GM21390 (cell line): ENCODE results near the gene CSNK1G2.

Experiments used
- ATAC-seq: cut with Tn5 transposase; IDR thresholded peaks from one replicate; pipeline ENCODE4 v1.9.1; 2021; ENCODE audit not compliant: unreplicated experiment

CSNK1G2 gene

GRCh38 chr19:1943661-1944087 lies 2.7 kb downstream of the CSNK1G2 start:
- ATAC-seq: no peak

- no peak for ATAC-seq
Observed at GRCh38 chr19:1944088-1944915, 3.3 kb downstream of the CSNK1G2 start.

GRCh38 chr19:1944916-1945561 lies 4.1 kb downstream of the CSNK1G2 start:
- no peak for ATAC-seq

GRCh38 chr19:1945899-1946298 lies 4.9 kb downstream of the CSNK1G2 start:
- no peak for ATAC-seq

- no peak for ATAC-seq
Observed at GRCh38 chr19:1947651-1948209, 6.8 kb downstream of the CSNK1G2 start.

DNA sequence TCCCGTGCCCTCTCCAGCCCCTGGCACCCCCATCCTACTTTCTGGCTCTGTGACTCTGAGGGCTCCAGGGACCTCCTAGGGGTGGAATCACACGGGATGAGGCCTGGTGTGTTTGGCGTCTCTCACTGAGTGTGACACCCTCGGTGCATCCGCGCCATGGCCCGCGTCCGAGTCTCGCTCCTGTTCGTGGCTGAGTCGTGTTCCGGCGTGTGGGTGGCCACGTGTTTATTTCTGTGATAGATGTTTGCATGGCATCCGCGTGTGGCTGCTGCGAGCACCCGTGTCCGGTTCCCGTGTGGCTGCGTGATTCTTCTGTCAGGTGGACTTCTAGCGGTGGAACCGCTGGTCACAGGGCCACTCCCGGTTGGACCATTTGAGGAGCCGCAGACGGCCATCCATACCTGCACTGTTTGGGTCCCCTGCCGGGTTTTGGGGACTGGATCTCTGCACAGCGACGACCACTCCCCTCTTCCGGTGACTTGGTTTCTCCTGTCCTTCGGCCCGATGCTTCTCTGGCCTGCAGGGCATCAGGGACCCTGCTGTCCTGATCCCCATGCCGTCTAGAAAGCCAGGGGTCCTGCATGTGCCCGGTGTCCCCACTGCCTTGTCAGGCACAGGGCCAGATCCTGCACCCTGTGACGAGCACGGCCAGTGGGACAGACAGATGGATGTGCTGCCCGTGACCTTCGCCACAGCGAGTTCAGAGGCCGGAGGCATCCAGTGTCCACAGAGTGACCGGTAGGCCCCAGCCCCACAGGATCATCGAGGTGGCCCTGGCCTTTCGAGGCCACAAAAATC lies 8.5 kb downstream of the CSNK1G2 start:
- no peak for ATAC-seq

GRCh38 chr19:1950640-1951039 lies 9.7 kb downstream of the CSNK1G2 start:
- ATAC-seq: no peak

- no peak for ATAC-seq
Observed at GRCh38 chr19:1952635-1953034, 11.7 kb downstream of the CSNK1G2 start.

GRCh38 chr19:1953037-1953436 lies 12.1 kb downstream of the CSNK1G2 start:
- ATAC-seq: no peak

DNA sequence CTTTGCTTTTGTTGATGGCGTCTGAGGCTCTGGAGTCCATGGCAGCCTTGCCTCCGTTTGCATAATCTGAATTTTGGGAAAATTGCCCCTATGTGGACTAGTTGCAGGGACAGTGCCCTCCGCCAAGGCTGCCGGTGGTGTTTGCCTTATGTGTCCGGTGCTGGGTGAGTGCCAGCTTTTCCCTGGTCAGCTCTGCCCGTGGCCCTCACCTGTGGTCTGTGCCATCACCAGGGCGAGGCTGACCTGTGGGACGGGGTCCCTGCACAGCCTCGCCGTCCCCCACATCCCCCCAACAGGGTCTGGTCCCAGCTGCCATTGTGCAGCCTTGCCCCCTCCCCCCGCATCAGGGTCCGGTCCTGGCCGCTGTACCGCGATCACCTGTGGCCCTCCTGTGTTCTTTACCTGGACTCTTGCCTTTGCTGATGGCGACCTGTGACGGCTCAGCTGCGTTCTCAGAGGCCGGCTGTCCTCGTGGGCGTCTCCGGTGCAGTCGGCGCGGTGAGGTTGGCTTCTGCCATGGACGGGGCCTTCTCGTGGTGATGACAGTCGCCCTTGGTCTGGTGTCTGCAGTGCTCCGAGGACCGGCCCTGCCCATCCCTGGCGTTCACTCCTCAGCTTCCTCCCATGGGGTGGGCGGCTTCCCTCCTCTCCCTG lies 12.6 kb downstream of the CSNK1G2 start:
- no peak for ATAC-seq

GRCh38 chr19:1954532-1954933 lies 13.6 kb downstream of the CSNK1G2 start:
- no peak for ATAC-seq

DNA sequence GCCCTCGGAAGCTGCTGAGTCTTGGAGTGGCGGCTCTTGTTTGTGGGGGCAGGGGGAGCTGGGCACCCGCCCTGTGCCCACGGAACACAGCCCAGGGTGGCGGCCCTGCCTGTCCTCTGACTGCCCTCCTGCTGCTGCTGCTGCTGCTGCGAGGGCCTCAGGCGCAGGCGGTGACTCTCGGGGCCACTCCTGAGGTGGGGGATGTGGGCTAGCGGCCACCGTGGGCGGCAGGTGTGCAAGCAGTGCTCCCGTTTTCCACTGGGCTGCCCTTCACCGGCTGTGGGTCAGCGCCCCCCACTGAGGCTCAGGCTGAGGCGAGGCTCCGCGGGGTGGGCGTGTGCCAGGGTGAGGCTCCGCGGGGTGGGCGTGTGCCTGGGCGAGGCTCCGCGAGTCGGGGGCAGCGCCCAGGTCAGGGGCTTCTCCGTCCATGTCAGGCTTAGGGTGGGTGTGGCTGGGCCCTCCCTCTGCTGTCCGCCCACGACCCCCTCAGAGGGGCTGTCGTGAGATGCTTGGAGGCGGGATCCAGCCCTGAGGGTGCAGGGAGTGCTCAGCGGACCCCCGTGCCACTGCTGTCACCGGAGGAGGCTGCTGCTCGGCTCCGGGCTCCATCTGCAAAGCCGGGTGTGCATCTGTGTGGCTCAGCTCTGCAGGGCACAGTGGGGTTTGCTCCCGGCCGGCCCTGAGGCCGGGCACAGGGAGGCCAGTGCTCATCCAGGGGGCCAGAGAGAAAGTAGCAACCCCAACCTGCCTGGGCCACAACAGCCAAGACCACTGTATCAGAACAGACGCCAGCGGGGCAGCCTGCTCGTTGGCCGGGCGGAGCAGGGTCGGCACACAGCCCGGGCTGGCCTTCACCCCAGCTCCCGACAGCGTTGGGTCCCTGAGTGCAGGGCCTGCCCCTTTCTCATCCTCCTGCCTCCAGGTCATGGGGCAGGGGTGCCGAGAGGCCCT lies 14.5 kb downstream of the CSNK1G2 start:
- ATAC-seq: no peak

- no peak for ATAC-seq
Observed at GRCh38 chr19:1956122-1956494, 15.1 kb downstream of the CSNK1G2 start.

DNA sequence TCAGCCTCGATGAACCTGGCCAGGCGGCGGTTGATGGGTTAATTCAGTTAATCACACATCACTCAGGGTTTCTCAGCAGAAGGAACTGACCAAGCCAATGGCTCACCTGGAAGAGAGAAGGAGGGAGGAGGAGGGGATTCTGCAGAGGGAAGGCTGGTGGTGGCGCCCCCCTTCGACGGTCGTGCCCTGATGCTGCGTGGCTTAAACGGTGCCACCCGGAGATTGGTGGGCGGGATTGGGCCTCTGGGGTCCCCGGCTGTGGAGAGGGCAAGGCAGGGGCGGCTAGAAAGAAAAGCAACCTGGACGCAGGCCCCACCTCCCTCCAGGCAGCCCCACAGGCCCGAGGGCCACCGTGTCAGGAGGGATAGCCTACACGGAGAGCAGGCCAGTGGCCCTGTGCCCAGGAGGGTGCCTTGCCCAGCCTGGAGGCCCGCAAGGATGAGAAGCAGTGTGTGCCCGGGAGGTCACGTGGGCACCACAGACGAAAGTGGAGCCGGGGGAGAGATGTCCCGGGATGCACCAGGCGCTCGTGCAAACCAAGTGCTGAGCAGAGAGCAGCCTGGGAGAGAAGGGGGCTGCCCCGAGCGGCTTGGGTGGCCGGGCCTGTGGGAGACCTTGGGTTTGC lies 16.0 kb downstream of the CSNK1G2 start:
- no peak for ATAC-seq

DNA sequence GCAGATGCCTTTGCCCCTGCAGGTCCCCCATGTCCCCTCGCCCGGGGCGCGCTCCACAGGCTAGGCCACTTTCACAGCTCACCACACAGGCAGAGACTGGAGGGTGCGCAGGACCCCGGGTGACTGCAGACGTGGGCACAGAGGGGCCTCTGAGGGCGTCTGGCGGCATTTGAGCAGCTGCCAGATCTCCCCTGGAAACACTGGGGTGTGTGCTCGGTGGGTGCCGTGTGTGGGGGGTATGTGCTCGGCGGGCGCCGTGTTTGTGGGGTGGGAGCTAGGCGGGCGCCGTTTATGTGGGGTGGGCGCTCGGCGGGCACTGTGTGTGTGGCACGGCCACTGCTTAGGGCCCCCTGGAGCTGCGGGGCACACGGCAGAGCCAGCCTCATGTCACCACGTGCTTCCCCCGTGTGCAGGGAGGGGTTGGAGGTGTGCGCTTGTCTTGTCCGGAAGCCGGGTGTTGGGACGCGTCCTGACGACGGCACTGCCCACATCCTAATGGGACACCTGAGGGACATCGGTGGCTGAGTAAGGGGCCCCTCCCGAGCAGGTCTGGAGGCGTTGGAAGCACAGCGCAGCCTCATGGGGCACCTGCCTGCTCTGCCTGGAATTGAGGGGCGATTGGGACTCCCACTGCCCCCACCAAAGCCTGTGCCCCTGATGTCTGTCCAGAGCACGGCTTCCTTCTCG lies 16.7 kb downstream of the CSNK1G2 start:
- no peak for ATAC-seq

GRCh38 chr19:1959928-1960589 lies 19.1 kb downstream of the CSNK1G2 start:
- no peak for ATAC-seq

DNA sequence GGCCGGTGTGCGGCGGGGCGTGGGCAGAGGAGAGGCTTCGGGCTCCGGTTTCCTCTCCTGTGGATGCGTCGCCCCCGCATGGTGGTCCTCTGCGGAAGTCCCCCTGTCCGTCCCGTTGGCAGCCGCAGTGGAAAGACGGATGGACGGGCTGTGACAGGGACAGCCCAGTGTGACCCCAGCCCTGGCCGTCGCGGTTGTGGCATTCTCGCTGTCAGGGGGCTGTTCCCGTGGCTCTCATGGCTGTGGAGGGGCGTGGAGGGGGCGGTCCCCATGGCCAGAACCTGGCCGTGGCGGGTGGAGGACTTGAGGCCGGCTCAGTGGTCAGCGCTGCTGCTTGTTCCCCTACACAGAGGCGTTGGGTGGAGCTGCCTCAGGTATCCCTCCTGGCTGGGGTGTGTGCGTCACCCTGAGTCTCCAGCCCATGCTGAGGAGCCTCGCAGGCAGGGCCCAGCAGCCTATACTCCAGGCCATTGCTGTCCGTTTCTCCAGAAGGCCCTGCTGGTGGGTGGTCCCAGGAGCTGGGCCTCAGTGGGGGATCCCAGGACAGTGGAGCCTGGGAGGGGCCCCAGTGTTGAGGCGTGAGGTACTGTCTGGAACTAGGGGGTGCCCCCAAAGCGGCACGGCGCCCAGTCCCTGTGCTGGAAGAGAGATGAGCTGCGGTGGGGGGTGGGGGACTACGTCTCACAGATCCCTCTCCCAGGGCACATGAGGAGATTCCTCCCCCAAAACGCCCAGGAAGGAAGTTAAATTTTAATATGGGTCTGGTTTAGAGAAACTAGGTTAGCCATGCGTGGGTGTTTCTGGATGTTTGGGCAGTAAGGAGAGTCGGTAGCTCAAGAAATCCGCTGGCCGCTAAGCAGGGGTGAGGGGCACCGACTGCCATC lies 20.3 kb downstream of the CSNK1G2 start:
- no peak for ATAC-seq
